ENCODE results near the gene HECTD1.

HECTD1 gene

GRCh38 chr14:31137214-31137889 is 70.2 kb downstream of the HECTD1 start:
- ChIA-PET CTCF (no interaction called here), POLR2A (no interaction called here)
- H3K9me3 ChIP-seq (ENCODE audit: control insufficient read depth, insufficient read depth, low read depth, low read length) = no peaks in the 10 kb centered on the region
- no peak for TF ChIP-seq GLI4 (tag by site-specific recombination; IDR thresholded peaks at IDR 0.05)
- peak; percentile 65 for TF ChIP-seq KLF1 (tag by site-specific recombination; IDR thresholded peaks at IDR 0.05)
- no peak overlapping the region for H3K4me3 ChIP-seq (ENCODE audit: low read depth, low read length)
- H3K4me1 ChIP-seq (ENCODE audit: control insufficient read depth, insufficient read depth, low read length) = no peaks in the 10 kb centered on the region
- no peak overlapping the region for H3K27ac ChIP-seq (ENCODE audit: extremely low read depth, low read depth, low read length)
- H3K36me3 ChIP-seq (ENCODE audit: control insufficient read depth in 2 of 2, insufficient read depth in 1 of 2, low read length in 2 of 2) = peaks cover 61 to 81% of the 10 kb centered on the region in 2 experiments

- Histone ChIP-seq H3K4me1 (ENCODE audit: control insufficient read depth, insufficient read depth, low read length) (no peaks in the 10 kb centered on the region), H3K27ac (ENCODE audit: extremely low read depth, low read depth, low read length) (no peak overlapping the region), H3K36me3 (ENCODE audit: control insufficient read depth in 2 of 2, insufficient read depth in 1 of 2, low read length in 2 of 2) (peaks cover 72 to 73% of the 10 kb centered on the region in 2 experiments), H3K9me3 (ENCODE audit: control insufficient read depth, insufficient read depth, low read depth, low read length) (no peaks in the 10 kb centered on the region), H3K4me3 (ENCODE audit: low read depth, low read length) (no peak overlapping the region)
- CTCF ChIA-PET = no interaction called here
- TF ChIP-seq ZNF558 (tag by site-specific recombination; IDR thresholded peaks at IDR 0.05) (no peak), ZNF707 (tag by site-specific recombination; IDR thresholded peaks at IDR 0.05) (no peak), ZBTB48 (tag by site-specific recombination; IDR thresholded peaks at IDR 0.05) (no peak), ZNF785 (tag by site-specific recombination; IDR thresholded peaks at IDR 0.05) (no peak), ZNF394 (tag by site-specific recombination; IDR thresholded peaks at IDR 0.05; ENCODE audit: borderline replicate concordance) (no peak), ZNF501 (tag by site-specific recombination; IDR thresholded peaks at IDR 0.05) (no peak), KLF16 (tag by site-specific recombination; IDR thresholded peaks at IDR 0.05) (no peak), ZNF157 (tag by site-specific recombination; IDR thresholded peaks at IDR 0.05) (no peak), ZNF324 (tag by site-specific recombination; IDR thresholded peaks at IDR 0.05) (no peak)
- POLR2A ChIA-PET = no interaction called here
Measured at GRCh38 chr14:31133133-31133532, 74.5 kb downstream of the HECTD1 start.

GRCh38 chr14:31128601-31129526 is 78.7 kb downstream of the HECTD1 start:
- ChIA-PET CTCF (interaction anchor here (0.6 to 0.7 kb wide), 3 partner anchors 19 to 218 kb away, joined by 3 read pairs; no protein-coding TSS in a partner anchor), POLR2A (interaction anchor here (0.5 kb wide), 1 partner anchor 48 kb away, joined by 3 read pairs; no protein-coding TSS in a partner anchor)
- no peak overlapping the region for H3K27ac ChIP-seq (ENCODE audit: extremely low read depth, low read depth, low read length)
- H3K4me3 ChIP-seq (ENCODE audit: low read depth, low read length) = no peak overlapping the region
- H3K36me3 ChIP-seq (ENCODE audit: control insufficient read depth in 2 of 2, insufficient read depth in 1 of 2, low read length in 2 of 2) = peaks cover 64 to 74% of the 10 kb centered on the region in 2 experiments
- H3K9me3 ChIP-seq (ENCODE audit: control insufficient read depth, insufficient read depth, low read depth, low read length) = no peaks in the 10 kb centered on the region
- TF ChIP-seq KLF16 (tag by site-specific recombination; IDR thresholded peaks at IDR 0.05) (no peak), MEIS1 (CRISPR knock-in tag; IDR thresholded peaks at IDR 0.05; ENCODE audit: borderline replicate concordance) (no peak), ZNF701 (tag by site-specific recombination; IDR thresholded peaks at IDR 0.05) (no peak), OSR2 (tag by site-specific recombination; IDR thresholded peaks at IDR 0.05) (no peak), ZNF677 (tag by site-specific recombination; IDR thresholded peaks at IDR 0.05) (no peak), ZNF341 (tag by site-specific recombination; IDR thresholded peaks at IDR 0.05; ENCODE audit: low read depth) (no peak), ZNF354C (tag by site-specific recombination; IDR thresholded peaks at IDR 0.05; ENCODE audit: borderline replicate concordance, low read depth) (no peak), ZNF629 (tag by site-specific recombination; IDR thresholded peaks at IDR 0.05) (no peak), GLIS1 (tag by site-specific recombination; IDR thresholded peaks at IDR 0.05) (no peak), ZNF555 (tag by site-specific recombination; conservative IDR thresholded peaks at IDR 0.05) (no peak)
- H3K4me1 ChIP-seq (ENCODE audit: control insufficient read depth, insufficient read depth, low read length) = no peaks in the 10 kb centered on the region
